Common myeloid progenitor, CD34-positive (primary cell): ENCODE measurements around the gene NRG2.

Source experiments
- CTCF ChIA-PET: fragments of 350-600 bp; sonication (Branson Sonifier 250); formaldehyde crosslinking; loops from one replicate; lab custom pipeline; 2021; ENCODE audit warnings: antibody characterized with exemption; lab: Charles Lee
- POLR2A ChIA-PET: fragments of 350-600 bp; sonication (Branson Sonifier 250); formaldehyde crosslinking; loops from one replicate; lab custom pipeline; 2021; ENCODE audit warnings: antibody characterized with exemption; lab: Charles Lee
- DNase-seq, 3 donors: peaks; one replicate each; pipeline versions ENCODE4 v3.0.0 to v3.0.0-alpha.2; 2013
- H3K27ac ChIP-seq, 2 experiments: 1 replicate in 1 of 2; 2 replicates in 1 of 2; pipeline ENCODE4 v1.7.0; 2013; ENCODE audit warnings: inconsistent platforms in 2 of 2, low read length in 2 of 2, mild to moderate bottlenecking in 2 of 2, low read depth in 1 of 2, moderate library complexity in 1 of 2; ENCODE audit not compliant: severe bottlenecking in 2 of 2, insufficient read depth in 1 of 2, poor library complexity in 1 of 2
- H3K27me3 ChIP-seq, 5 experiments: replicated peaks in 2 of 5; 1 replicate in 3 of 5; 2 replicates in 2 of 5; pipeline versions ENCODE4 v1.6.1 to v1.7.0; 2013; ENCODE audit warnings: low read length in 4 of 5, mild to moderate bottlenecking in 2 of 5, moderate library complexity in 2 of 5, inconsistent platforms in 1 of 5; ENCODE audit not compliant: insufficient read depth in 5 of 5, control insufficient read depth in 4 of 5
- H3K36me3 ChIP-seq, 4 experiments: 1 replicate in 2 of 4; 2 replicates in 2 of 4; pipeline versions ENCODE4 v1.6.1 to v1.7.0; 2013; ENCODE audit warnings: low read length in 3 of 4, control low read depth in 1 of 4, mild to moderate bottlenecking in 1 of 4; ENCODE audit not compliant: control insufficient read depth in 4 of 4, insufficient read depth in 4 of 4
- H3K4me1 ChIP-seq, 4 experiments: 1 replicate in 3 of 4; 2 replicates in 1 of 4; pipeline versions ENCODE4 v1.6.1 to v1.7.1; 2013; ENCODE audit warnings: low read length in 3 of 4, mild to moderate bottlenecking in 3 of 4, control low read depth in 1 of 4, inconsistent platforms in 1 of 4, moderate library complexity in 1 of 4; ENCODE audit not compliant: control insufficient read depth in 4 of 4, insufficient read depth in 4 of 4; ENCODE audit errors: control extremely low read depth in 1 of 4
- H3K4me3 ChIP-seq, 7 experiments: 1 replicate in 4 of 7; 2 replicates in 3 of 7; pipeline versions ENCODE4 v1.5.1 to v1.7.0; 2013; ENCODE audit warnings: mild to moderate bottlenecking in 7 of 7, low read length in 6 of 7, moderate library complexity in 6 of 7, inconsistent platforms in 2 of 7, low read depth in 2 of 7, control low read depth in 1 of 7; ENCODE audit not compliant: insufficient read depth in 4 of 7, control insufficient read depth in 1 of 7; ENCODE audit errors: extremely low read depth in 1 of 7
- H3K9me3 ChIP-seq, 5 experiments: 1 replicate in 4 of 5; 2 replicates in 1 of 5; pipeline versions ENCODE4 v1.6.1 to v1.7.1; 2013; ENCODE audit warnings: low read length in 4 of 5, mild to moderate bottlenecking in 2 of 5, inconsistent platforms in 1 of 5, low read depth in 1 of 5, moderate library complexity in 1 of 5; ENCODE audit not compliant: control insufficient read depth in 4 of 5, insufficient read depth in 2 of 5; ENCODE audit errors: control extremely low read depth in 1 of 5
- WGBS: methylation state at CpG from one replicate; pipeline ENCODE4 v1.1.5; 2013; ENCODE audit not compliant: insufficient coverage; 5-methylcytosine and 5-hydroxymethylcytosine counted together

The NRG2 gene

DNA sequence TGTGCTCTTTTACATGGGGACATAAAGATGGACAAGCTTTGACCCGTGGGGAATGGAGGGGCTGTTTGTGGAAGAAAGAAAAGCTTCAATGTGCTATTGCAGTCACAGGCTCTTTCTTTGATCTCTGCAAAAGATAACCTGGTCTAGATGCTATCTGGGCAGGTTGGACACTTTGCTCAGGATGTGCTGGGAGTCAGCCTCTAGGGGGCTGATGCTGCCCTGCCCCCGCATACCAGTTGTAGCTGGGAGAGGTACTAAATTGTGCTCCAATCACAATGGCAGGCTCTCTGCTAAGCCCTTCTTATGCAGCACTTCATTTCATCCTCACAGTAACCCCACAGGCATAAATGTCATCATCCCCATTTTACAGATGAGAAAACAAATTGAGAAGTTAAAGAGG, 180.3 kb downstream of the NRG2 start:
- POLR2A ChIA-PET = no interaction called here

DNA sequence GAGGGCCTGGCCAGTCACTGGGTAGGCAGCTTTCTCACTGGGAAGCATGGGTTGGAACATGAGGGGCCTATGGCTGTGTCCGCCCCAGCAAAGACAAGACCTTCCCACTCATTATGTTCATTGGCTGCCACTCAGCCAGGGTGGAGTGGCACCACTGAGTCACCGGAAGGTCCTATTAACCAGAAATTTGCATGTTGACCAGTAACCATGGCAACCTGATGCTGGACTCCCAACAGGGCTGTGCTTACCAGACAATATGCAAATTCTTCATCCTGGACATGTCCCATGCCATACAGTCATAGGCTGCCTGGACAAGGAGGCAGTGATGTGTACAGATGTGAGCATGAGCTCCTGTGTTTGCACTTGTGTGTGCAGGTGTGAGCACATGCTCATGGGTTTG, 180.8 kb downstream of the NRG2 start:
- Histone ChIP-seq H3K9me3 (no peaks in the 10 kb centered on the region), H3K4me3 (no peak overlapping the region), H3K27me3 (peaks cover 0 to 19% (median 0%) of the 10 kb centered on the region in 5 experiments), H3K27ac (no peak overlapping the region), H3K36me3 (no peaks in the 10 kb centered on the region), H3K4me1 (no peaks in the 10 kb centered on the region)
- ChIA-PET POLR2A (no interaction called here), CTCF (interaction anchor here (1.2 to 4.5 kb wide), 14 partner anchors 10 to 106 kb away, joined by 3 to 43 read pairs (median 8); partner anchors contain the start of gene PSD2)
- no peak for DNase-seq
- 100% methylated on average over 2 of the region's 2 CpGs for WGBS

More for the DNA sequence above, 180.3 kb downstream of the NRG2 start:
- WGBS = 100% methylated on average over 1 of the region's 2 CpGs
- no peaks in the 10 kb centered on the region for H3K9me3 ChIP-seq
- no peak overlapping the region for H3K4me3 ChIP-seq
- CTCF ChIA-PET = interaction anchor here (0.8 to 4.5 kb wide), 20 partner anchors 10 to 230 kb away, joined by 3 to 43 read pairs (median 6); partner anchors contain the start of gene PSD2
- H3K27ac ChIP-seq = no peak overlapping the region
- peaks cover 0 to 19% (median 0%) of the 10 kb centered on the region in 5 experiments for H3K27me3 ChIP-seq
- no peaks in the 10 kb centered on the region for H3K36me3 ChIP-seq
- no peaks in the 10 kb centered on the region for H3K4me1 ChIP-seq
- no peak for DNase-seq

- ChIA-PET CTCF (interaction anchor here (1.2 to 4.5 kb wide), 10 partner anchors 12 to 79 kb away, joined by 3 to 43 read pairs (median 8); partner anchors contain the start of gene PSD2), POLR2A (no interaction called here)
- Histone ChIP-seq H3K36me3 (no peaks in the 10 kb centered on the region), H3K27ac (no peak overlapping the region), H3K9me3 (no peaks in the 10 kb centered on the region), H3K4me3 (no peak overlapping the region), H3K27me3 (peaks cover 0 to 19% (median 0%) of the 10 kb centered on the region in 5 experiments), H3K4me1 (no peaks in the 10 kb centered on the region)
- DNase-seq = no peak
- WGBS = 90% methylated on average over 4 of the region's 4 CpGs
Observed at GRCh38 chr5:139861889-139862207, 181.3 kb downstream of the NRG2 start.

DNA sequence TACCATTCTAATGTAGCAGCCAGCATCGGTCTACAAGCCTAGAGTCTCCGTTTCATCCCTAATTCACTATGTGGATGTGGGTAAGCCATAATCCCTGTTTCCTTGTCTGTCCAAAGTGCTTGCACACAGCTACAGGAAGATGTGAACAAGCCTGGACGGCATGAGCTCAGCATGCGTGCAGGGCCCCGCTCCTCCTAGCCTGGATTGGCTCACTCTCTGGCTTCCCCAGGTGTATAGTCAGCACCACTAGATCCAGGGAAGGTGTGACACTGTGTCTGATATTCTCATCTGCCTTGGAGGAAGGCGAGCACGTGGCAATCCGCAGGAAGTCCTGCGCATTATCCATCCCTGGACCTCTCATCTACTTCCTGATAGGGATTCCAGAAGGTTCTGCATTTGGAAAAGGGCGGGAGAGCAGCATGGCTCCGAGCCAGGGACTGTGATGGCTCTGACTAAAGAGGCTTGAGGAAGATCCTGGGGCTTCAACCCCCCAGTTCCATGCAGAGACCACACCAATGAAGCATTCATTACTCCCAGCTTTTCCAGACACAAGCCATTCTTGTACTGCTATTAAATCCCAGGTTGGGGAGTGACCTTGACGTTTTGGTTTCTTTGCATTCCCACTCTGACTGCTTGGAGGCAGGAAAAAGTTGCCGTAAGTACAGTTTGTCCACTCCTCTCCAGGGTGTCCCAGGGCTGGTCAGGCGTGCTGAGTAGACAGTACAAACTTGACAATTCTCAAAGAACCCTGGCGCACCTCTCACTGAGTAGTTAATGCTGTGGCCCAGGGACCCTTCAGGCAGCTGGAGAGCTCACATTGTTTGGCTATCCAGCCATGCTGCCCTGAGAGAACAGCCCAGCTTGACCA, 181.8 kb downstream of the NRG2 start:
- no peak for DNase-seq
- Histone ChIP-seq H3K4me1 (no peaks in the 10 kb centered on the region), H3K27me3 (peaks cover 0 to 16% (median 0%) of the 10 kb centered on the region in 5 experiments), H3K27ac (no peak overlapping the region), H3K36me3 (no peaks in the 10 kb centered on the region), H3K9me3 (no peaks in the 10 kb centered on the region), H3K4me3 (no peak overlapping the region)
- POLR2A ChIA-PET = no interaction called here
- CTCF ChIA-PET = interaction anchor here (0.9 to 4.5 kb wide), 14 partner anchors 9 to 108 kb away, joined by 3 to 43 read pairs (median 6); no protein-coding TSS in a partner anchor
- WGBS = 96% methylated on average over 13 of the region's 15 CpGs

- no peaks in the 10 kb centered on the region for H3K9me3 ChIP-seq
- H3K36me3 ChIP-seq = no peaks in the 10 kb centered on the region
- H3K27me3 ChIP-seq = peaks cover 0 to 17% (median 0%) of the 10 kb centered on the region in 5 experiments
- H3K4me3 ChIP-seq = no peak overlapping the region
- H3K27ac ChIP-seq = no peak overlapping the region
- ChIA-PET CTCF (interaction anchor here (1.4 to 2.5 kb wide), 4 partner anchors 14 to 84 kb away, joined by 4 to 7 read pairs (median 5); no protein-coding TSS in a partner anchor), POLR2A (no interaction called here)
- H3K4me1 ChIP-seq = no peaks in the 10 kb centered on the region
- WGBS = no CpG with 5 or more reads among the region's 2 CpGs
- DNase-seq = no peak
Observed at GRCh38 chr5:139859013-139859412, 184.1 kb downstream of the NRG2 start.

GRCh38 chr5:139856714-139857113, 186.4 kb downstream of the NRG2 start:
- no peak overlapping the region for H3K27ac ChIP-seq
- H3K9me3 ChIP-seq = no peaks in the 10 kb centered on the region
- WGBS = 100% methylated on average over 2 of the region's 4 CpGs
- H3K4me1 ChIP-seq = no peaks in the 10 kb centered on the region
- no peak for DNase-seq
- H3K4me3 ChIP-seq = no peak overlapping the region
- peaks cover 0 to 13% (median 0%) of the 10 kb centered on the region in 5 experiments for H3K27me3 ChIP-seq
- ChIA-PET CTCF (interaction anchor here (1.2 to 2.9 kb wide), 4 partner anchors 10 to 69 kb away, joined by 4 to 16 read pairs (median 6); no protein-coding TSS in a partner anchor), POLR2A (no interaction called here)
- no peaks in the 10 kb centered on the region for H3K36me3 ChIP-seq
